K562 (cell line): ENCODE results near the gene CLEC12A. TPM values are rescaled to one million over a fixed set of nuclear protein-coding genes. Genes with fewer than 3 reads are reported as not detected.

Experiments
- ATAC-seq: fragments of 200-7000 bp; cut with Tn5 transposase; 3 replicates; pipeline ENCODE4 v1.9.1; 2020; ENCODE audit warnings: moderate library complexity
- BruUV-seq: library from RNA; stranded (reverse); fragments of 400-500 nt; replicated peaks from 2 replicates; lab custom pipeline; 2021; lab: Mats Ljungman, UMichigan
- CTCF ChIA-PET: fragments of 300-600 bp; formaldehyde crosslinking; extraction: SDS; loops from one replicate; lab custom pipeline; 2021; ENCODE audit warnings: low intra/inter-chr PET ratio; lab: Yijun Ruan, JAX
- POLR2A ChIA-PET: fragments of 300-600, 350-650 bp; sonication (Branson Sonifier 250); formaldehyde crosslinking; extraction: SDS; loops from one replicate; lab custom pipeline; 2021; ENCODE audit warnings: antibody characterized with exemption, inconsistent platforms; lab: Yijun Ruan, JAX
- DNase-seq, 4 experiments: peaks; one replicate each; pipeline versions ENCODE4 v3.0.0 to v3.0.0-alpha.2; 2011 to 2018; ENCODE audit warnings: low spot score in 3 of 4, mixed read lengths in 3 of 4; ENCODE audit errors: extremely low read depth in 1 of 4
- FAIRE-seq: peaks from 2 replicates; lab custom pipeline; 2011; peaks lifted over from hg19 to GRCh38; lab: Jason Lieb, UNC
- H2AFZ ChIP-seq: 2 replicates; pipeline ENCODE4 v1.6.0; 2011; ENCODE audit warnings: low read depth, low read length, control low read depth, inconsistent platforms
- H3K27ac ChIP-seq: fragments of 200-600 bp; 3 replicates; pipeline ENCODE4 v1.8.0; 2011; ENCODE audit warnings: low read depth, mild to moderate bottlenecking, control low read depth, inconsistent platforms, low read length, moderate library complexity, mixed read lengths; ENCODE audit errors: extremely low read depth
- H3K27me3 ChIP-seq, 2 experiments: fragments of 300-600 bp in 1 of 2; 2 replicates in 1 of 2; 3 replicates in 1 of 2; pipeline versions ENCODE4 v1.6.0 to v1.8.0; 2011; ENCODE audit warnings: inconsistent platforms in 2 of 2, low read length in 2 of 2, mild to moderate bottlenecking in 1 of 2, mixed read lengths in 1 of 2, moderate library complexity in 1 of 2; ENCODE audit not compliant: control insufficient read depth in 2 of 2, insufficient read depth in 2 of 2
- H3K36me3 ChIP-seq: fragments of 300-600 bp; 3 replicates; pipeline ENCODE4 v1.8.0; 2011; ENCODE audit warnings: mild to moderate bottlenecking, low read length, inconsistent platforms; ENCODE audit not compliant: control insufficient read depth, insufficient read depth
- H3K4me1 ChIP-seq, 2 experiments: fragments of 200-600 bp in 1 of 2; replicated peaks in 1 of 2; 2 replicates in 1 of 2; 3 replicates in 1 of 2; pipeline versions ENCODE4 v1.5.1 to v1.8.0; 2011; ENCODE audit warnings: inconsistent platforms in 2 of 2, low read length in 2 of 2, mild to moderate bottlenecking in 1 of 2, mixed read lengths in 1 of 2, moderate library complexity in 1 of 2; ENCODE audit not compliant: control insufficient read depth in 2 of 2, insufficient read depth in 2 of 2
- H3K4me2 ChIP-seq: 2 replicates; pipeline ENCODE4 v1.6.1; 2011; ENCODE audit warnings: low read length, control low read depth, inconsistent platforms, mixed read lengths; ENCODE audit not compliant: insufficient read depth
- H3K4me3 ChIP-seq: fragments of 200-600 bp; sonication (generic), shearing (Covaris generic); 2 replicates; pipeline ENCODE4 v1.5.1; 2016; ENCODE audit warnings: control low read depth, inconsistent platforms
- H3K79me2 ChIP-seq: fragments of 200-600 bp; 3 replicates; pipeline ENCODE4 v1.8.0; 2011; ENCODE audit warnings: low read length, inconsistent platforms; ENCODE audit not compliant: control insufficient read depth, insufficient read depth
- H3K9ac ChIP-seq, 2 experiments: 2 replicates each; pipeline versions ENCODE4 v1.6.0 to v1.6.1; 2011; ENCODE audit warnings: low read depth in 2 of 2, low read length in 2 of 2, control low read depth in 1 of 2, inconsistent platforms in 1 of 2, mild to moderate bottlenecking in 1 of 2, mixed read lengths in 1 of 2; ENCODE audit not compliant: insufficient read depth in 1 of 2
- H3K9me1 ChIP-seq: one replicate; pipeline ENCODE4 v1.6.0; 2011; ENCODE audit warnings: inconsistent platforms, mild to moderate bottlenecking, low read length, moderate library complexity; ENCODE audit not compliant: control insufficient read depth, insufficient read depth
- H3K9me3 ChIP-seq: replicated peaks from 2 replicates; pipeline ENCODE4 v1.5.1; 2011; ENCODE audit warnings: low read depth, low read length, inconsistent platforms; ENCODE audit not compliant: control insufficient read depth, insufficient read depth
- H4K20me1 ChIP-seq: replicated peaks from 2 replicates; pipeline ENCODE4 v1.6.1; 2011; ENCODE audit warnings: low read length, inconsistent platforms, mixed read lengths; ENCODE audit not compliant: control insufficient read depth, insufficient read depth
- DACH1 ChIP-seq: fragments of 450-650 bp; IDR thresholded peaks from 2 replicates; pipeline ENCODE4 v1.6.1; 2018; ENCODE audit not compliant: partially characterized antibody
- DPF2 ChIP-seq: fragments of 450-650 bp; IDR thresholded peaks from 2 replicates; pipeline ENCODE4 v1.6.1; 2016
- ELF4 ChIP-seq: fragments of 450-650 bp; formaldehyde crosslinking; IDR thresholded peaks from 2 replicates; pipeline ENCODE4 v1.4.0; 2022; ENCODE audit warnings: missing genetic modification characterization
- ELK3 ChIP-seq: fragments of 450-650 bp; formaldehyde crosslinking; IDR thresholded peaks from 2 replicates; pipeline ENCODE4 v1.4.0; 2020; ENCODE audit warnings: mild to moderate bottlenecking
- FIP1L1 ChIP-seq: fragments of 200-400 bp; formaldehyde crosslinking; IDR thresholded peaks from 2 replicates; pipeline ENCODE4 v1.6.1; 2018; ENCODE audit warnings: mild to moderate bottlenecking, low read depth, low read length; ENCODE audit not compliant: poor library complexity, severe bottlenecking
- HMG20A ChIP-seq: fragments of 450-650 bp; formaldehyde crosslinking; conservative IDR thresholded peaks from 2 replicates; pipeline ENCODE4 v1.4.0; 2020; ENCODE audit warnings: mild to moderate bottlenecking, mixed read lengths
- KHSRP ChIP-seq: fragments of 450-650 bp; IDR thresholded peaks from 2 replicates; pipeline ENCODE4 v1.6.1; 2017
- LARP7 ChIP-seq: fragments of 450-650 bp; IDR thresholded peaks from 2 replicates; pipeline ENCODE4 v1.6.1; 2016
- SMAD3 ChIP-seq: fragments of 450-650 bp; formaldehyde crosslinking; conservative IDR thresholded peaks from 2 replicates; pipeline ENCODE4 v1.4.0; 2020; ENCODE audit warnings: mild to moderate bottlenecking
- ZNF408 ChIP-seq: fragments of 250-450 bp; sonication (Bioruptor Pico); IDR thresholded peaks from 2 replicates; pipeline ENCODE4 v1.4.0; 2020; ENCODE audit warnings: low read depth, mild to moderate bottlenecking, moderate library complexity
- ZNF518B ChIP-seq: fragments of 250-450 bp; sonication (Bioruptor Pico); IDR thresholded peaks from 2 replicates; pipeline ENCODE4 v1.5.0; 2021; ENCODE audit warnings: mild to moderate bottlenecking, moderate library complexity
- ZNF764 ChIP-seq: fragments of 250-450 bp; sonication (Bioruptor Pico); IDR thresholded peaks from 2 replicates; pipeline ENCODE4 v1.4.0; 2020; ENCODE audit warnings: low read depth, mild to moderate bottlenecking, moderate library complexity
- WGBS: fragments of 100-300 bp; shearing (Covaris generic); methylation state at CpG from one replicate; pipeline ENCODE4 v1.1.6; 2016; ENCODE audit warnings: low coverage, mixed read lengths; ENCODE audit not compliant: insufficient coverage; ENCODE audit errors: missing lambda C conversion rate; 5-methylcytosine and 5-hydroxymethylcytosine counted together
- in situ Hi-C: fragments of 300-500 bp; cut with MboI; formaldehyde crosslinking; loops from 4 replicates; pipeline ENCODE4 v1.15.0; 2018; ENCODE audit warnings: inconsistent platforms, mixed read lengths
- intact Hi-C: fragments of 100-400 bp; cut with micrococcal nuclease; formaldehyde crosslinking; loops from 2 replicates; pipeline ENCODE4 v1.14.2; 2022
- polyA plus RNA-seq, 8 experiments: library from polyadenylated mRNA; depleted of rRNA in 4 of 8; stranded (reverse) in 5 of 8; unstranded in 3 of 8; fragments of >200 nt; fragmentation: Nextera tagmentation in 2 of 8; fragmentation: Illumina TruSeq in 1 of 8; extraction: Ambion mirVana in 2 of 8; extraction: Trizol in 1 of 8; gene quantifications; 2 replicates each; pipeline versions ENCODE4 v1.2.1 to v1.2.3, GENCODE V29; 2011 to 2014; ENCODE audit warnings: inconsistent platforms in 1 of 8, missing spikeins in 1 of 8
- total RNA-seq, 7 experiments: library from RNA; depleted of rRNA in 6 of 7; stranded (reverse); fragments of >200 nt in 6 of 7; fragmentation: Illumina TruSeq in 2 of 7; extraction: Trizol in 2 of 7; gene quantifications; 2 replicates each; pipeline versions ENCODE4 v1.2.1 to v1.2.3, GENCODE V29; 2011 to 2021; ENCODE audit warnings: low replicate concordance in 1 of 7

Gene CLEC12A
- total and polyA plus RNA-seq, 9 of the 15 experiments (the other 6 are each of a cell fraction or from before 2014, with no cell fraction given) = not detected

- TF ChIP-seq SMAD3 = no peak
Observed at GRCh38 chr12:9957834-9958233, 13.4 kb upstream of the CLEC12A start (continued).

GRCh38 chr12:9960590-9960989 is 10.6 kb upstream of the CLEC12A start:
- Histone ChIP-seq H3K4me1 (no peaks in the 10 kb centered on the region), H3K27ac (no peak overlapping the region), H3K79me2 (no peaks in the 10 kb centered on the region), H3K9me1 (no peaks in the 10 kb centered on the region), H2AFZ (no peak overlapping the region), H3K4me2 (no peak overlapping the region), H3K27me3 (no peaks in the 10 kb centered on the region; a peak in 1 of 5 replicates), H3K4me3 (no peak overlapping the region), H4K20me1 (no peaks in the 10 kb centered on the region), H3K36me3 (no peaks in the 10 kb centered on the region), H3K9me3 (no peaks in the 10 kb centered on the region), H3K9ac (no peak overlapping the region)
- intact Hi-C loops (no loop called here), in situ Hi-C loops (no loop called here)
- ATAC-seq (no peak), FAIRE-seq (no peak), DNase-seq (no peak)
- BruUV-seq = no TSS peak
- POLR2A ChIA-PET = no interaction called here
- TF ChIP-seq KHSRP (no peak), HMG20A (CRISPR knock-in tag) (no peak), ELK3 (CRISPR knock-in tag) (no peak)
- WGBS = 0% methylated on average over 5 of the region's 5 CpGs
- CTCF ChIA-PET = no interaction called here

- WGBS = 9% methylated on average over 3 of the region's 3 CpGs
- no peak for ATAC-seq
- Histone ChIP-seq H3K4me1 (no peaks in the 10 kb centered on the region), H3K9me1 (no peaks in the 10 kb centered on the region), H3K36me3 (no peaks in the 10 kb centered on the region), H3K27ac (no peak overlapping the region), H2AFZ (no peak overlapping the region), H4K20me1 (no peaks in the 10 kb centered on the region), H3K79me2 (no peaks in the 10 kb centered on the region), H3K9me3 (no peaks in the 10 kb centered on the region), H3K4me2 (no peak overlapping the region), H3K4me3 (no peak overlapping the region), H3K27me3 (no peaks in the 10 kb centered on the region; a peak in 1 of 5 replicates), H3K9ac (no peak overlapping the region)
- POLR2A ChIA-PET = no interaction called here
- no peak for FAIRE-seq
- BruUV-seq = no TSS peak
- in situ Hi-C loops = no loop called here
- CTCF ChIA-PET = no interaction called here
- DNase-seq = no peak
- intact Hi-C loops = no loop called here
- TF ChIP-seq DACH1 (no peak), DPF2 (no peak), ZNF518B (CRISPR knock-in tag) (no peak), ELF4 (CRISPR knock-in tag) (no peak), ZNF408 (CRISPR knock-in tag) (no peak), FIP1L1 (no peak), LARP7 (no peak), ZNF764 (CRISPR knock-in tag) (no peak)
Observed at GRCh38 chr12:9961106-9961505, 10.1 kb upstream of the CLEC12A start.
